Measurements from ENCODE around the gene ZNF157. TPM values are rescaled to one million over a fixed set of nuclear protein-coding genes. Genes with fewer than 3 reads are reported as not detected.
A peak's percentile ranks its signal among the peaks of the same experiment; 100 is the strongest.

Gene ZNF157
- total and polyA plus RNA-seq, 9 donors = 0.10 to 0.44 (median 0.21) TPM

- Histone ChIP-seq H3K9me3 (replicated peaks; ENCODE audit: control insufficient read depth, low read depth, low read length) (peaks cover 33% of the 10 kb centered on the region), H3K27me3 (ENCODE audit: control insufficient read depth, insufficient read depth, low read length) (no peaks in the 10 kb centered on the region), H3K36me3 (ENCODE audit: control insufficient read depth, insufficient read depth, low read length) (peaks cover 18% of the 10 kb centered on the region), H3K4me3 (ENCODE audit: low read length) (no peak overlapping the region), H3K27ac (ENCODE audit: low read length) (no peak overlapping the region), H3K4me1 (ENCODE audit: control insufficient read depth, insufficient read depth, low read length) (no peaks in the 10 kb centered on the region)
- DNase-seq = no peak
- WGBS (ENCODE audit: insufficient coverage) = no CpG with 5 or more reads among the region's 2 CpGs
Observed at GRCh38 chrX:47446431-47446830, 76.1 kb downstream of the ZNF157 start.

DNA sequence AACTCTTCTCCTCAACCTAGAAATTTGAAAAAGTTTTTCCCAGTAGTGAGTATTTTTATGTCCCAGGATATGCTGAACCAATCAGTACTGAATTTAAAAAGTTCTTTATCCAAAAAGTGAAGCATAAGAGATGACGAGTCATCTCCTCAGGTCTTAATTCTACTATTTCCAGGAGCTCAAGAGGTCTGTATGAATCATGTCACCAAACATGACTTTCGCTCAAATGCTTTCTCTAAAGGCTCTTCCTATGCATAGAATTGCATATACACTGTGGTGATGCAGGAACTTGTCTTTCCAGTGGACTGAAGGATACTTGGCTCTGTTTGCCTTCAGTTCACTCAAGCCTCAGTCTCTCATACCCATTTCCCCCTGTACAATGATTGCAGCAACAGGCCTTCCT, 76.6 kb downstream of the ZNF157 start:
- WGBS (ENCODE audit: insufficient coverage) = no CpG with 5 or more reads among the region's 2 CpGs
- DNase-seq = no peak
- no peak overlapping the region for H3K4me3 ChIP-seq (ENCODE audit: low read length)
- H3K4me1 ChIP-seq (ENCODE audit: control insufficient read depth, insufficient read depth, low read length) = no peaks in the 10 kb centered on the region
- peaks cover 20% of the 10 kb centered on the region for H3K36me3 ChIP-seq (ENCODE audit: control insufficient read depth, insufficient read depth, low read length)
- no peak overlapping the region for H3K27ac ChIP-seq (ENCODE audit: low read length)
- peaks cover 1% of the 10 kb centered on the region for H3K27me3 ChIP-seq (ENCODE audit: control insufficient read depth, insufficient read depth, low read length)
- peaks cover 33% of the 10 kb centered on the region for H3K9me3 ChIP-seq (replicated peaks; ENCODE audit: control insufficient read depth, low read depth, low read length)

- no peak overlapping the region for H3K27ac ChIP-seq (ENCODE audit: low read length)
- H3K27me3 ChIP-seq (ENCODE audit: control insufficient read depth, insufficient read depth, low read length) = peaks cover 3% of the 10 kb centered on the region
- no peak for DNase-seq
- 83% methylated on average over 5 of the region's 11 CpGs for WGBS (ENCODE audit: insufficient coverage)
- H3K9me3 ChIP-seq (replicated peaks; ENCODE audit: control insufficient read depth, low read depth, low read length) = peaks cover 33% of the 10 kb centered on the region
- no peak overlapping the region for H3K4me3 ChIP-seq (ENCODE audit: low read length)
- no peaks in the 10 kb centered on the region for H3K4me1 ChIP-seq (ENCODE audit: control insufficient read depth, insufficient read depth, low read length)
- peaks cover 25% of the 10 kb centered on the region for H3K36me3 ChIP-seq (ENCODE audit: control insufficient read depth, insufficient read depth, low read length)
Observed at GRCh38 chrX:47447607-47448006, 77.2 kb downstream of the ZNF157 start.

DNA sequence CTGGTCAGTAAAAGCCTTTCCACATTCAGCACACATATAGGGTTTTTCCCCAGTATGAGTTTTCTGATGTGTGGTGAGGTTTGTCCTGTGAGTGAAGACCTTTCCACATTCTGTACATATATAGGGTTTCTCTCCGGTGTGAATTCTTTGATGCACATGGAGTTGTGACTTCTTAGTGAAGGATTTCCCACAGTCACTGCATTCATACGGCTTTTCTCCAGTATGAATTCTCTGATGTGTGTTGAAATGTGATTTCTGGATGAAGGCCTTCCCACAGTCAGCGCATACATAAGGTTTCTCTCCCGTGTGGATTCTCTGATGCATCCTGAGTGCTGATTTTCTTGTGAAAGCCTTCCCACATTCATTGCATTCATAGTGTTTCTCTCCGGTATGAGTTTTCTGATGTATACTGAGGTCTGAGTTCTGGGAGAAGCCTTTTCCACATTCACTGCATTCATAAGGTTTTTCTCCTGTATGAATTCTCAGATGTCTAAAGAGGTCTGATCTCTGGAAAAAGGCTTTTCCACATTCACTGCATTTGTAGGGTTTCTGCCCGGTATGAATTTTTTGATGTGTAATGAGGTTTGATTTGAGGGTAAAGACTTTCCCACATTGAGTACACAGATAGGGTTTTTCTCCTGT, 77.9 kb downstream of the ZNF157 start:
- no peak overlapping the region for H3K4me3 ChIP-seq (ENCODE audit: low read length)
- no CpG with 5 or more reads among the region's 6 CpGs for WGBS (ENCODE audit: insufficient coverage)
- peaks cover 25% of the 10 kb centered on the region for H3K36me3 ChIP-seq (ENCODE audit: control insufficient read depth, insufficient read depth, low read length)
- DNase-seq = no peak
- no peaks in the 10 kb centered on the region for H3K4me1 ChIP-seq (ENCODE audit: control insufficient read depth, insufficient read depth, low read length)
- H3K27ac ChIP-seq (ENCODE audit: low read length) = no peak overlapping the region
- peaks cover 33% of the 10 kb centered on the region for H3K9me3 ChIP-seq (replicated peaks; ENCODE audit: control insufficient read depth, low read depth, low read length)
- H3K27me3 ChIP-seq (ENCODE audit: control insufficient read depth, insufficient read depth, low read length) = peaks cover 3% of the 10 kb centered on the region

- 85% methylated on average over 7 of the region's 8 CpGs for WGBS (ENCODE audit: insufficient coverage)
- Histone ChIP-seq H3K9me3 (replicated peaks; ENCODE audit: control insufficient read depth, low read depth, low read length) (peaks cover 27% of the 10 kb centered on the region), H3K4me3 (ENCODE audit: low read length) (no peak overlapping the region), H3K27me3 (ENCODE audit: control insufficient read depth, insufficient read depth, low read length) (peaks cover 3% of the 10 kb centered on the region), H3K27ac (ENCODE audit: low read length) (no peak overlapping the region), H3K36me3 (ENCODE audit: control insufficient read depth, insufficient read depth, low read length) (peaks cover 30% of the 10 kb centered on the region), H3K4me1 (ENCODE audit: control insufficient read depth, insufficient read depth, low read length) (no peaks in the 10 kb centered on the region)
- no peak for DNase-seq
Observed at GRCh38 chrX:47452112-47452511, 81.7 kb downstream of the ZNF157 start.

GRCh38 chrX:47456080-47456479, 85.7 kb downstream of the ZNF157 start:
- Histone ChIP-seq H3K4me1 (ENCODE audit: control insufficient read depth, insufficient read depth, low read length) (no peaks in the 10 kb centered on the region), H3K9me3 (replicated peaks; ENCODE audit: control insufficient read depth, low read depth, low read length) (no peaks in the 10 kb centered on the region), H3K27ac (ENCODE audit: low read length) (no peak overlapping the region), H3K36me3 (ENCODE audit: control insufficient read depth, insufficient read depth, low read length) (peaks cover 15% of the 10 kb centered on the region), H3K27me3 (ENCODE audit: control insufficient read depth, insufficient read depth, low read length) (peaks cover 3% of the 10 kb centered on the region), H3K4me3 (ENCODE audit: low read length) (no peak overlapping the region)
- peak; percentile 16 for DNase-seq
- WGBS (ENCODE audit: insufficient coverage) = 68% methylated on average over 4 of the region's 6 CpGs

- Histone ChIP-seq H3K9me3 (replicated peaks; ENCODE audit: control insufficient read depth, low read depth, low read length) (peaks cover 5% of the 10 kb centered on the region), H3K27ac (ENCODE audit: low read length) (no peak overlapping the region), H3K27me3 (ENCODE audit: control insufficient read depth, insufficient read depth, low read length) (peaks cover 3% of the 10 kb centered on the region), H3K4me1 (ENCODE audit: control insufficient read depth, insufficient read depth, low read length) (no peaks in the 10 kb centered on the region), H3K36me3 (ENCODE audit: control insufficient read depth, insufficient read depth, low read length) (peaks cover 7% of the 10 kb centered on the region), H3K4me3 (ENCODE audit: low read length) (no peak overlapping the region)
- no peak for DNase-seq
- WGBS (ENCODE audit: insufficient coverage) = no CpG with 5 or more reads among the region's 6 CpGs
Observed at GRCh38 chrX:47458528-47458927, 88.2 kb downstream of the ZNF157 start.

DNA sequence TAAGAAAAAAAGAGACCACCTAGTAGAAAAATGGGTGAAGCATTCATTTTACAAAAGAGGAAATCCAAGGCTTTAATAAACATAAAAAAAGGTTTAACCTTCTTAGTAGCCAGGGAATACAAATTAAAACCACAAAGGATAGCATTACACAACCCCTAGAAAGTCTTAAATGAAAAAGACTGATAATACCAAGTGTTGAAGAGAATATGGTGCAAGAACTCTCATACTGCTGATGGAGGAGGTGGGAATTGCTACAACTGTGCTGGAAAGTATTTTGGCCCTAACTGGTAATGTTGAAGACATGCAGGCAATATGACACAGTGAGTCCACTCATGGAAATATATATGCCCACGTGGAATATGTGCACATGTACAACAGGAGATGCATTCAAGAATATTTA, 90.2 kb downstream of the ZNF157 start:
- WGBS (ENCODE audit: insufficient coverage) = no CpG with 5 or more reads among the region's 1 CpG
- Histone ChIP-seq H3K4me3 (ENCODE audit: low read length) (no peak overlapping the region), H3K9me3 (replicated peaks; ENCODE audit: control insufficient read depth, low read depth, low read length) (peaks cover 5% of the 10 kb centered on the region), H3K27ac (ENCODE audit: low read length) (no peak overlapping the region), H3K4me1 (ENCODE audit: control insufficient read depth, insufficient read depth, low read length) (no peaks in the 10 kb centered on the region), H3K27me3 (ENCODE audit: control insufficient read depth, insufficient read depth, low read length) (peaks cover 4% of the 10 kb centered on the region), H3K36me3 (ENCODE audit: control insufficient read depth, insufficient read depth, low read length) (peaks cover 5% of the 10 kb centered on the region)
- no peak for DNase-seq

Other genes starting within 250 kb of the ZNF157 start
- gene NDUFB11, start 225.9 kb upstream of the ZNF157 start, total RNA-seq = 107 TPM
- 100 to 1,000 TPM in 3 of 8 donors, 10 to 100 TPM in 5; 96.9 to 117 (median 99.3) TPM for gene NDUFB11, start 225.9 kb upstream of the ZNF157 start, polyA plus RNA-seq (ENCODE audit: insufficient read depth in 1 of 8, insufficient read length in 8 of 8, low replicate concordance in 1 of 8)
- gene RBM10, start 225.4 kb upstream of the ZNF157 start, total RNA-seq = 29.2 TPM
- 10 to 100 TPM; 33.3 to 48.1 (median 41.3) TPM for gene RBM10, start 225.4 kb upstream of the ZNF157 start, polyA plus RNA-seq (ENCODE audit: insufficient read depth in 1 of 8, insufficient read length in 8 of 8, low replicate concordance in 1 of 8)
- 73.7 TPM for gene UBA1, start 176.7 kb upstream of the ZNF157 start, total RNA-seq
- gene UBA1, start 176.7 kb upstream of the ZNF157 start, polyA plus RNA-seq (ENCODE audit: insufficient read depth in 1 of 8, insufficient read length in 8 of 8, low replicate concordance in 1 of 8) = 100 to 1,000 TPM; 119 to 148 (median 129) TPM
- 52.0 TPM for gene CDK16, start 151.9 kb upstream of the ZNF157 start, total RNA-seq
- 100 to 1,000 TPM in 5 of 8 donors, 10 to 100 TPM in 3; 87.0 to 118 (median 102) TPM for gene CDK16, start 151.9 kb upstream of the ZNF157 start, polyA plus RNA-seq (ENCODE audit: insufficient read depth in 1 of 8, insufficient read length in 8 of 8, low replicate concordance in 1 of 8)
- 39.5 TPM for gene USP11, start 137.6 kb upstream of the ZNF157 start, total RNA-seq
- gene USP11, start 137.6 kb upstream of the ZNF157 start, polyA plus RNA-seq (ENCODE audit: insufficient read depth in 1 of 8, insufficient read length in 8 of 8, low replicate concordance in 1 of 8) = 100 to 1,000 TPM in 5 of 8 donors, 10 to 100 TPM in 3; 81.0 to 115 (median 105) TPM
- 13.1 TPM for gene ZNF41, start 112.6 kb downstream of the ZNF157 start, total RNA-seq
- 10 to 100 TPM in 3 of 8 donors, 1 to 10 TPM in 5; 7.1 to 12.1 (median 9.9) TPM for gene ZNF41, start 112.6 kb downstream of the ZNF157 start, polyA plus RNA-seq (ENCODE audit: insufficient read depth in 1 of 8, insufficient read length in 8 of 8, low replicate concordance in 1 of 8)
- 22.8 TPM for gene ARAF, start 190.6 kb downstream of the ZNF157 start, total RNA-seq
- gene ARAF, start 190.6 kb downstream of the ZNF157 start, polyA plus RNA-seq (ENCODE audit: insufficient read depth in 1 of 8, insufficient read length in 8 of 8, low replicate concordance in 1 of 8) = 10 to 100 TPM; 35.8 to 51.7 (median 44.0) TPM
- gene TIMP1, start 211.9 kb downstream of the ZNF157 start, total RNA-seq = 98.9 TPM
- gene TIMP1, start 211.9 kb downstream of the ZNF157 start, polyA plus RNA-seq (ENCODE audit: insufficient read depth in 1 of 8, insufficient read length in 8 of 8, low replicate concordance in 1 of 8) = 100 to 1,000 TPM in 7 of 8 donors, 10 to 100 TPM in 1; 97.6 to 169 (median 136) TPM
- gene SYN1, start 249.3 kb downstream of the ZNF157 start, total RNA-seq = 0.75 TPM
- gene SYN1, start 249.3 kb downstream of the ZNF157 start, polyA plus RNA-seq (ENCODE audit: insufficient read depth in 1 of 8, insufficient read length in 8 of 8, low replicate concordance in 1 of 8) = 10 to 100 TPM in 1 of 8 donors, 1 to 10 TPM in 7; 4.7 to 10.6 (median 7.4) TPM